Mesothelial cell of epicardium (in vitro differentiated cells): Measurements from ENCODE around the gene TPSG1. TPM values are rescaled to one million over a fixed set of nuclear protein-coding genes. Genes with fewer than 3 reads are reported as not detected.

Source experiments
- DNase-seq, 2 experiments: peaks; one replicate each; pipeline ENCODE4 v3.0.0; 2021; ENCODE audit warnings: low spot score in 2 of 2; ENCODE audit not compliant: unreplicated experiment in 2 of 2
- H3K27ac Mint-ChIP-seq: 2 replicates; pipeline ENCODE4 v1.8.0; 2021; ENCODE audit warnings: mixed read lengths
- H3K27me3 Mint-ChIP-seq: 2 replicates; pipeline ENCODE4 v1.8.0; 2021; ENCODE audit warnings: low read depth, mixed read lengths
- H3K36me3 Mint-ChIP-seq: 2 replicates; pipeline ENCODE4 v1.8.0; 2021; ENCODE audit warnings: mixed read lengths
- H3K4me1 Mint-ChIP-seq: 2 replicates; pipeline ENCODE4 v1.8.0; 2021; ENCODE audit warnings: mixed read lengths
- H3K4me3 Mint-ChIP-seq: 2 replicates; pipeline ENCODE4 v1.8.0; 2021; ENCODE audit warnings: mild to moderate bottlenecking, moderate library complexity, mixed read lengths
- H3K9me3 Mint-ChIP-seq: 2 replicates; pipeline ENCODE4 v1.8.0; 2021; ENCODE audit warnings: mixed read lengths
- total RNA-seq: library from RNA; stranded (reverse); gene quantifications from 3 replicates; pipeline ENCODE4 v1.2.1, GENCODE V29; 2021
- TF ChIP-seq, protein P1 (sequence below): fragments of 200-600 bp; sonication (generic); IDR thresholded peaks from one replicate; pipeline ENCODE4 v1.5.0; 2021; ENCODE audit warnings: antibody characterized with exemption; ENCODE audit not compliant: unreplicated experiment

TPSG1 gene
- total RNA-seq, 1 donor from 2014 or later = not detected

DNA sequence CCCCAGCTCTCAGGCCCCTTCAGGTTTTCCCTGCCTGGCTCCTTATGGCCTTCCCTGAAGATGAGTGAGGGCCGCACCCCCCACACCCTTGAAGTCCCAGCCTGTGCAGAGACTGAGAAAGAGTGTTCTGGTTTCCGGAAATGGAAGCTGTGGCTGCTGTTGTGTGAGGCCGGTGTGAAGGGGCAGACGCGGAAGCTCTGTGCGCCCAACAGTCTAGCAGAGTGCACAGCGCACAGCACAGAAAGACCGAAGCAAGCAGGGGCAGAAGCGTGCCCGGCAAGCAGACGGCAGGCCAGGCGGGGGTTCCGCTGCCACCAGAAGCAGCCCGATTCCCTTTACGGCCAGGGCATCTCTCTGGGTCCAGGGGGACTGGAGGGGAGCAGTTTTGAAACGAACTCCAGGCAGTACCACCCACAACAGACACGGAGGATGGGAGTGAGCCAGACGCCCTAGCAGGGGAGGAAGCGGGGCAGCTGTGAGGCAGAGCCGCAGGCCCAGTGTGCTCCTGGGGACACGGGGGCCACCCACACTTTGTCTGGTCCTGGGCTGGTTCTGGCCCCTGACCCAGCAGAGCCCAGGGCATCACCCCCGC is 16.7 kb downstream of the TPSG1 start:
- Mint-ChIP-seq H3K4me1 (no peaks in the 10 kb centered on the region), H3K27me3 (no peaks in the 10 kb centered on the region), H3K36me3 (peaks cover 3% of the 10 kb centered on the region), H3K9me3 (no peaks in the 10 kb centered on the region), H3K4me3 (no peak overlapping the region), H3K27ac (no peak overlapping the region)
- TF ChIP-seq, protein P1, sequence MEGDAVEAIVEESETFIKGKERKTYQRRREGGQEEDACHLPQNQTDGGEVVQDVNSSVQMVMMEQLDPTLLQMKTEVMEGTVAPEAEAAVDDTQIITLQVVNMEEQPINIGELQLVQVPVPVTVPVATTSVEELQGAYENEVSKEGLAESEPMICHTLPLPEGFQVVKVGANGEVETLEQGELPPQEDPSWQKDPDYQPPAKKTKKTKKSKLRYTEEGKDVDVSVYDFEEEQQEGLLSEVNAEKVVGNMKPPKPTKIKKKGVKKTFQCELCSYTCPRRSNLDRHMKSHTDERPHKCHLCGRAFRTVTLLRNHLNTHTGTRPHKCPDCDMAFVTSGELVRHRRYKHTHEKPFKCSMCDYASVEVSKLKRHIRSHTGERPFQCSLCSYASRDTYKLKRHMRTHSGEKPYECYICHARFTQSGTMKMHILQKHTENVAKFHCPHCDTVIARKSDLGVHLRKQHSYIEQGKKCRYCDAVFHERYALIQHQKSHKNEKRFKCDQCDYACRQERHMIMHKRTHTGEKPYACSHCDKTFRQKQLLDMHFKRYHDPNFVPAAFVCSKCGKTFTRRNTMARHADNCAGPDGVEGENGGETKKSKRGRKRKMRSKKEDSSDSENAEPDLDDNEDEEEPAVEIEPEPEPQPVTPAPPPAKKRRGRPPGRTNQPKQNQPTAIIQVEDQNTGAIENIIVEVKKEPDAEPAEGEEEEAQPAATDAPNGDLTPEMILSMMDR = no peak
- no peak for DNase-seq

DNA sequence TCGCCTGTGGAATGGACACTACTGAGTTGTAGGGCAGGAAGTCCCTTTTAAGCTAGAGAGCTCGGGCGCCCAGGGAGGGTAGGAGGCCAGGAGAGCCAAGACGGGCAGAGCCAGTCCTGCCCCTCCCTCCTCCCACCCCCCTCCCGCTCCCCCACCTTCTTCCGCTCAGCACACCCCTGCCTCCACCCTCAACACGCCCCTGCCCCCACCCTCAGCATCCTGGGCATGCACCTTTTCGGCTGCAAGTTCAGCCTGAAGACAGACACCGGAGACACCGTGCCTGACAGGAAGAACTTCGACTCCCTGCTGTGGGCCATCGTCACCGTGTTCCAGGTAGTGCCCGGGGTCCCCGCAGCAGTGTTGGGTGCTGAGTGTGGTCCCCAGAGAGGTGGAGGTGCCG is 18.3 kb downstream of the TPSG1 start:
- H3K4me3 Mint-ChIP-seq = no peak overlapping the region

DNA sequence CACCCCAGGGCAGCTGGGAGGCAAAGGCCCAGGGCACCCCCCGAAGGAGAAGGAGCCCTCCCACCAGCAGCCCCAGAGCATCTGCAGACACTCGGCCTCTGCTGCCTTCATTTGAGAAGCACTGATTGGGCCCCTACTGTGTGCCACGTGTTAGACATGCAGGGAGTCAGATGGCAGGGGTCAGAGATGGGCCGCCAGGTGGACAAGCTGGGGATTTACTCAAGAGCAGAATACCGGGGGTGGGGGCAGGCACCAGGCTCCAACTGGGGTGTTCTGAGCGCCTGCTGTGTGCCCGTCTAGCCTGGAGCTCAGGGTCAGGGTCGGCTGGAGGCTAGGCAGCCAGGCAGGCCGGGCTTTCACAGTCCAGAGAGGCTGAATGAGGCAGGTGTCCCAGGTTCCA is 18.7 kb downstream of the TPSG1 start:
- no peak for DNase-seq
- Mint-ChIP-seq H3K9me3 (no peaks in the 10 kb centered on the region), H3K4me3 (no peak overlapping the region), H3K27me3 (no peaks in the 10 kb centered on the region), H3K27ac (no peak overlapping the region), H3K4me1 (no peaks in the 10 kb centered on the region), H3K36me3 (peaks cover 3% of the 10 kb centered on the region)
- TF ChIP-seq, protein P1 = no peak

More for the DNA sequence above, 18.3 kb downstream of the TPSG1 start:
- peaks cover 3% of the 10 kb centered on the region for H3K36me3 Mint-ChIP-seq
- TF ChIP-seq, protein P1 = no peak
- H3K27me3 Mint-ChIP-seq = no peaks in the 10 kb centered on the region
- no peaks in the 10 kb centered on the region for H3K4me1 Mint-ChIP-seq
- H3K9me3 Mint-ChIP-seq = no peaks in the 10 kb centered on the region
- no peak for DNase-seq
- no peak overlapping the region for H3K27ac Mint-ChIP-seq

DNA sequence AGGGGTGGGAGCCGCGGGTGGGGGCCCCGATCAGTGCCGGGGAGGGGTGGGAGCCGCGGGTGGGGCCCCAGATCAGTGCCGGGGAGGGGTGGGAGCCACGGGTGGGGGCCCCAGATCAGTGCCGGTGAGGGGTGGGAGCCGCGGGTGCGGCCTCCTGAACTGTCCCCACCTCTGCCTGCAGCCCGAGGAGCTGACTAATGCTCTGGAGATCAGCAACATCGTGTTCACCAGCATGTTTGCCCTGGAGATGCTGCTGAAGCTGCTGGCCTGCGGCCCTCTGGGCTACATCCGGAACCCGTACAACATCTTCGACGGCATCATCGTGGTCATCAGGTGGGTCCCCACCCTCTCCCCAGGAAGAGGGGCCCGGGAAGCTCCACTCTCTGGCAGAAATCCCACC is 20.1 kb downstream of the TPSG1 start:
- H3K27me3 Mint-ChIP-seq = no peaks in the 10 kb centered on the region
- no peak overlapping the region for H3K27ac Mint-ChIP-seq
- DNase-seq = no peak
- H3K36me3 Mint-ChIP-seq = peaks cover 3% of the 10 kb centered on the region
- TF ChIP-seq, protein P1 = no peak
- H3K4me3 Mint-ChIP-seq = no peak overlapping the region
- H3K4me1 Mint-ChIP-seq = no peaks in the 10 kb centered on the region
- H3K9me3 Mint-ChIP-seq = no peaks in the 10 kb centered on the region

DNA sequence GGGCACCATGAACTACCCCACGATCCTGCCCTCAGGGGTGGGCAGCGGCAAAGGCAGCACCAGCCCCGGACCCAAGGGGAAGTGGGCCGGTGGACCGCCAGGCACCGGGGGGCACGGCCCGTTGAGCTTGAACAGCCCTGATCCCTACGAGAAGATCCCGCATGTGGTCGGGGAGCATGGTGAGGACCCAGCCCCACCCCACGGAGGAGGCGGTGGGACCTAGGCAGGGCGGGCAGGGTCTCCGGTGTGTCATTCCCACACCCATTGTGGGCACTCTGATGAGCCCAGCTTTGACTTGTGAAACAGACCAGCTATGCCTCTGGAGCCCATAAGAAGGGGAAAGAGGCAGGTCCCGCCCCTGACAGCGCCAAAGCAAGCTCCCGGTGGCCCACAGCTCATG is 22.8 kb downstream of the TPSG1 start:
- no peak for DNase-seq
- TF ChIP-seq, protein P1 = no peak
- Mint-ChIP-seq H3K4me1 (no peaks in the 10 kb centered on the region), H3K4me3 (no peak overlapping the region), H3K27me3 (no peaks in the 10 kb centered on the region), H3K36me3 (peaks cover 3% of the 10 kb centered on the region), H3K9me3 (no peaks in the 10 kb centered on the region), H3K27ac (no peak overlapping the region)

DNA sequence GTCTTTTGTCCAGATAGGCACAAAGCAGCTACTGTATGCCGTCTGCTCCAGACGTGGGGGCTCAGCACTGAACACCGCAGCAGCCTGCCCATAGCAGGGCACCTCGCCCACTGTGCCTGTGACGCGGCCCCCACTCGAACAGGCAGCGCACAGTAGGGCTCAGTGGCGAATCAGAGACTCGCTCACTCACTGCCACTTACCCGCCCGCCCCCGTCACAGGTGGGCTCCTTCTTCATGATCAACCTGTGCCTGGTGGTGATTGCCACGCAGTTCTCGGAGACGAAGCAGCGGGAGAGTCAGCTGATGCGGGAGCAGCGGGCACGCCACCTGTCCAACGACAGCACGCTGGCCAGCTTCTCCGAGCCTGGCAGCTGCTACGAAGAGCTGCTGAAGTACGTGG is 23.6 kb downstream of the TPSG1 start:
- TF ChIP-seq, protein P1 = no peak
- no peaks in the 10 kb centered on the region for H3K9me3 Mint-ChIP-seq
- H3K4me1 Mint-ChIP-seq = no peaks in the 10 kb centered on the region
- no peak overlapping the region for H3K27ac Mint-ChIP-seq
- no peaks in the 10 kb centered on the region for H3K27me3 Mint-ChIP-seq
- H3K4me3 Mint-ChIP-seq = no peak overlapping the region
- peaks cover 3% of the 10 kb centered on the region for H3K36me3 Mint-ChIP-seq
- DNase-seq = no peak
